Suppressor macrophage (primary cell): ENCODE results near the gene MAP3K2.

Experiments used
- DNase-seq, 4 experiments: peaks; one replicate each; pipeline ENCODE4 v3.0.0-alpha.2; 2020 to 2022

Gene MAP3K2

DNA sequence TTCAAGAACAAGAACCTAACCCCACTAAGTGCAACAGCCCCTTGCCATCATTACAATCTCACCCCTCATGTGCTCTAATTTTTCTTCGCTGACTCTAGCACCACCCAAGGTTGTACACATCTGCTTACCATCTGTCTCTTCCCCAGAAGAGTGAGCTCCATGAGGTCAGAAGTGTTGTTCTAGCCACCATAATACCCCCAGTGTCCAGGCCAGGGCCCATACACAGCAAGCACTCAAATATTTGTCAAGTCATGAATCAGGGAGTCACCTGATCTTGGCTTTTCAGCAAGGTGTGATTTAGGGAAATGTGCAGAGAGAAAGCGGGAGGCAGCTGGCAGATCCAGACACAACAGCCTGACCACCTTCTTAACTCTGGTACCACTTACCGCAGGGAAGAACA, 99.5 kb downstream of the MAP3K2 start:
- no peak for DNase-seq

DNA sequence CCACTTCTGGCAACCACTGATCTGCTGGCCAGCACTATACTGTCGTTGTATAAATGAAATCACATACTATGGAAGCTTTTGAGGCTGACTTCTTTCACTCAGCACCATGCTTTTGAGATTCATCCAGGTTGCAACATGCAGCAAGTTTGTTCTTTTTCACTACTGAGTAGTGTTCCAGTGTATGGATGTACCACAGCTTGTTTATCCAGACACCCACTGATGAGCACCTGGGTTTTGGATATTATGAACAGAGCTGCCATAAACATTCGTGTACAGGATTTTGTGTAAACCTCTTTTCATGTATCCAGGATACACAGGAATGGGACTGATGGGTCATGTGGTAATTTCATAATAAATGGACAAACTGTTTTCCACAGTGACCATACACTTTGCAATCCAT, 104.5 kb downstream of the MAP3K2 start:
- no peak for DNase-seq

GRCh38 chr2:127280693-127281092, 107.1 kb downstream of the MAP3K2 start:
- DNase-seq = no peak

DNA sequence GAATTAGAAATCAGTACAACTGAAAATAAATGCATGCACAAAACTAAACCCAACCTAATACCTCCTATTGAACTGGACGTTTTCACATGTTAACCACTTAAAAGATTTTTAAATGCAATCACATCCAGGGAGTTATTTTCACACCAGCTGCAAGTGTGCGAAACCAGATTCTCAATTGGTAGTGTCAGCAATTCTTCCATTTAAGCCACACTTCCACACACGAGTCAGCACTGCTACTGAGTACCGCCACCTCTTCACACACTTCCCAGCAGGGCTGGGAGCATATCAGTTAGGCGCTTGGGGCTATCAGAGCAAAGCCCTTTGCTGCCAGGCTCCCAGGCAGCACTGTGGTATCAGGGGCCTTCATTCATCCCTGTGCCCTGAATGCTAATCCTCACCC, 108.0 kb downstream of the MAP3K2 start:
- DNase-seq = no peak

GRCh38 chr2:127278959-127279358, 108.8 kb downstream of the MAP3K2 start:
- DNase-seq = peak; percentile 31 to 70 (median 48)

- no peak for DNase-seq
Measured at GRCh38 chr2:127277028-127277427, 110.7 kb downstream of the MAP3K2 start.

DNA sequence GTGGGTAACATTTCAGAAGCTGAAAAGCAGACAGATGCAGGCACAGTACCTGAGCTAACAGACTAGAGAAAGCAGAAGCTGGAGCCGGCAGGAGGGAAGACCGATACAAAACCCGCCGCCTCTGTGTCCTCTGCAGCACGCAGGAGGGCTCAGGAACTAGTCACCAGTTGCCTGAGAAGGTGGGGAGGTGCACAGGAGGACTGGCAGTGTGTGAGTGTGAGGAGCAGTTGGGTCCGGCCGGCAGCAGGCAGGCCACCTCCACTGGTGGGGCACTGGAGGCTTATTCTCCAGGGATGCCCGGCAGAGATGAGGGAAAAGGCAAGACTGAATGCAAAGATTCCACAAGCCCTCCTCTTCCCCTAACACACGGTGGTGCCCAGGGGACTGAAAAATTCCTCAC, 112.0 kb downstream of the MAP3K2 start:
- DNase-seq = no peak

GRCh38 chr2:127275356-127275755, 112.4 kb downstream of the MAP3K2 start:
- DNase-seq = no peak

GRCh38 chr2:127270663-127271062, 117.1 kb downstream of the MAP3K2 start:
- DNase-seq = no peak

DNA sequence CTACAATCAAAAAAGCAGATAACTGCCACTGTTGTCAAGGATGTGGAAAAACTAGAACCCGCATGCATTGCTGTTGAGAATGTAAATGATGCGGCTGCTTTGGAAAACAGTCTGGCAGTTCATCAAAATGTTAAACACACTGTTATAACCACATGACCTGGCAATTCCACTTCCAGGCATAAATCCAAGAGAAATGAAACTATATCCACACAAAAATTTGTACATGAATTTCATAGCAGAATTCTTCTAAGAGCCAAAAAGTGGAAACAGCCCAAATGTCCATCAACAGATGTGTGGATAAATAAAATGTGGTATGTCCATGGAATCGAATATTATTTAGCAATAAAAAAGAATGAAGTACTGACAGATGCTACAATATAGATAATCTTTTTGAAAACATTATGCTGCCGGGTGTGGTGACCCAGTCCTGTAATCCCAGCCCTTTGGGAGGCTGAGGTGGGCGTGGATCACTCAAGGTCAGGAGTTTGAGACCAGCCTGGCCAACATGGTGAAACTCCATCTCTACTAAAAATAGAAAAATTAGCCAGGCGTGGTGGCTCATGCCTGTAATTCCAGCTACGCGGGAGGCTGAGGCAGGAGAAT, 125.9 kb downstream of the MAP3K2 start:
- no peak for DNase-seq

DNA sequence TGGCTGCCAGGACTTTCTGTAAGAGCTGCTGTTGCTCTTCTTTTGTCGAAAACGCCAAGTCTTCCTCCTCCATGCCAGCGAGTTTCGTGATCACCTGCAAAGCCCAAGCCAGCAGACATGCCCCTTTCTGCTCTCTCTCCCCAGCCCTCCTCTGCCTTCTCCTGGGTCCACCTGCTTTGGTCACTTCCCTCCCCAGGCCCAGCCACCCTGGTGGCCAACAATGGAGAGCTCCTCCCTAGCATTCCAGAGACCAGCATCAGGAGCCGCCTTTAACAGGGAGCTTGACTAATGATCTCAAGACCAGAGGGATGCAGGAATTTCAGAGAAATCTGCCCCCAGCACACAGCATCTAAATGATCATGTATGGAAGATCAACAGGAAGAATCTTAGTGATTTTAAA, 128.4 kb downstream of the MAP3K2 start:
- DNase-seq = no peak

DNA sequence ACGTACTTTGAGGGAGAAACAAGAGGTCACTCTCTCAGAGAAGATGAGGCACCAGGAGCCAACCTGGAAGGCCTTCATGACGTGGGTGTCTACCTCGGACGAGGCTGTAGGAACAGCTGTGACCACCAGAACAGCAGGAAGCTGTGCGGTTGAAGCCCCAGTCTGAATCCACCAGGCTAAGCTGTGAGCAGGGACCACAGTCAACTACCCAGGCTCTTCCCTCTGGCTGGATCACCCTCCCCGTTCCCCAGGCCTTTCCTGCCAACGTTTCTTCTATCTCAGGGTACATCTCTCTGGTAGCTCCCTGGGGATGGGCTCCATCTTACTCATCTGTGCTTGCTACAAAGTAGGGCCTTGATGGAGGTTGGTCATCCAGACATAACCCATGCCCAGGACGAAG, 130.9 kb downstream of the MAP3K2 start:
- no peak for DNase-seq

DNA sequence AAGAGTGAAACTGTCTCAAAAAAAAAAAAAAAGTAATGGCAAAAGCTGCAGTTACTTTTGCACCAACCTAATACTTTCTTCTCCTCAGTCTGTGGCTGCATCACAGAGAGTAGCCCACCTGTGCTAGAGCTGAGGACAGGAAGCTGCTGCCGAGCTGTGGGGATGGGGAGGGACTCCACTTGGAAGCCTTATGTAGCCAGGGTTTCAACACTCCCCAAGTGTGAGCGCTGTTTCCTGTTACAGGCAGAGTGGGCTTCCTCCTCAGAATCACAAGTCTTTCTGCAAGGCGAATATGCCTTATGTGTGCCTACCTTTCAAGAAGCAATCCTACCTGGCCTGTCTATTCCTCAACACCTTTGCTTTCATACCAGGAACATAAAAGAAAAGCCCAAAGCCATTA, 131.4 kb downstream of the MAP3K2 start:
- no peak for DNase-seq

- DNase-seq = no peak
Measured at GRCh38 chr2:127255721-127256120, 132.1 kb downstream of the MAP3K2 start.

DNA sequence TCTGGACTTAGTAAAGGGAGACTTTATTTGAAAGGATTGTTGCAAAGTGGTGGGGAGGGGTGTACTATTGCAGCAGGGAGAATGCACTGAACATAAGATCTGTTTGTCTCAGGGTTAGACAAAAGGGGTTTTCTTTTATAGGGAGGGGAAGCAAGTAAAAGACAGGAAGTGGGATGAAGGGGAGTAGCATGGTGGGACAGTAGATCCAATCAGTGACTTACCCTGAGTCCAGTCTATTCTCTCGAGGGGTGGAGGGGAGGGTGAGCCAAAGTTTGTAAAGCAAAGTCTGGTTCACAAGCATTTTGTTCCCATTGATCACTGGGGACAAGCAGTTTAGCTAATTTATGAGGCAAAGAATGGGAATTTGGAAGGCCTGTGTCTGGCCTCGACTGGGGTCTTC, 132.6 kb downstream of the MAP3K2 start:
- DNase-seq = no peak

DNA sequence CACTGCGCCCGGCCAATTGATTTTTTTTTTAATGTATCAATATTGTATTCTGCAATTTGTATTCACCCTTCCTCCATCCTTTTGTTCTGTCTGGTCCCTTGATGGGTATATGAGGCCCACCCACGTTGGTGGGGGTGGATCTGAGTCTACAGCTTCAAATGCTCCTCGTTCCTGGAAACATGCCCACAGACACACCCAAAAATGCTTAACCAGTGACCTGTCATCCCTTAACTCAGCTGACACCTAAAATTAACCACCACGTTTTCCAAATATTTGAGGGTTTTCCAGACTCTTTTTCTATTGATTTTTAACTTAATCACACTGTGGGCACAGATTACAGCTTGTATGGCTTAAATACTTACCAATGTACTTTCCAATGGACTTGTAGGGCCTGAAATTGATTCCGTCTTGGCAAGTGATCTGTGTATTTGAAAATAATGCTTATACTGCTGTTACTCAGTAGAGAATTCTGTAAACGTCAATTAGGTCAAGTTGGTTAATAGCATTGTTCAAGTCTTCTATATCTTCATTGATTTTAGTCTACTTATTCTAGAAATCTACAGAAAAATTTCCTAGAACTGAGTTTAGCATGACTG, 133.3 kb downstream of the MAP3K2 start:
- DNase-seq = no peak
